K562 (cell line): ENCODE measurements around the gene LAMA1.

Experiments
- EGR1 ChIP-seq: fragments of 450-650 bp; conservative IDR thresholded peaks from 2 replicates; pipeline ENCODE4 v1.6.1; 2017; ENCODE audit warnings: mild to moderate bottlenecking
- JUN ChIP-seq, 2 experiments: sonication (generic) in 1 of 2; formaldehyde crosslinking in 1 of 2; IDR thresholded peaks; 2 replicates each; pipeline versions ENCODE4 v1.6.1 to v1.8.0; 2012 to 2022; ENCODE audit warnings: borderline replicate concordance in 2 of 2, mild to moderate bottlenecking in 2 of 2, improper control_type of control experiment in 1 of 2, low read depth in 1 of 2, low read length in 1 of 2, missing genetic modification reagents in 1 of 2
- MAZ ChIP-seq, 2 experiments: fragments of 450-650 bp in 1 of 2; sonication (generic) in 1 of 2; formaldehyde crosslinking; IDR thresholded peaks in 1 of 2; conservative IDR thresholded peaks in 1 of 2; 2 replicates each; pipeline versions ENCODE4 v1.4.0 to v1.5.0; 2020; ENCODE audit warnings: mild to moderate bottlenecking in 1 of 2, missing genetic modification reagents in 1 of 2
- MECOM ChIP-seq: fragments of 250-450 bp; sonication (Bioruptor Pico); IDR thresholded peaks from 2 replicates; pipeline ENCODE4 v1.8.0; 2022; ENCODE audit warnings: inconsistent platforms
- MYC ChIP-seq, 2 experiments: fragments of 250-450 bp in 1 of 2; sonication (Bioruptor Pico) in 1 of 2; IDR thresholded peaks; 2 replicates each; pipeline versions ENCODE4 v1.5.1 to v1.6.1; 2012 to 2021; ENCODE audit warnings: low read depth in 2 of 2, borderline replicate concordance in 1 of 2, improper control_type of control experiment in 1 of 2, low read length in 1 of 2, mild to moderate bottlenecking in 1 of 2, moderate library complexity in 1 of 2
- SMAD2 ChIP-seq: fragments of 150-350 bp; IDR thresholded peaks from 2 replicates; pipeline ENCODE4 v1.6.1; 2014; ENCODE audit warnings: low read depth, mild to moderate bottlenecking, low read length
- TCF3 ChIP-seq: sonication (generic); formaldehyde crosslinking; IDR thresholded peaks from 2 replicates; pipeline ENCODE4 v1.4.0; 2020; ENCODE audit warnings: mild to moderate bottlenecking, missing genetic modification reagents
- TF ChIP-seq, protein P1 (sequence below), 3 experiments: IDR thresholded peaks in 2 of 3; conservative IDR thresholded peaks in 1 of 3; 2 replicates each; pipeline ENCODE4 v1.5.1; 2011 to 2012; ENCODE audit warnings: low read length in 3 of 3, mild to moderate bottlenecking in 3 of 3, control low read depth in 2 of 3, improper control_type of control experiment in 1 of 3, inconsistent platforms in 1 of 3, low read depth in 1 of 3, mixed read lengths in 1 of 3, moderate library complexity in 1 of 3; ENCODE audit not compliant: insufficient read depth in 2 of 3
- TF ChIP-seq, protein P2 (sequence below): sonication (generic); formaldehyde crosslinking; IDR thresholded peaks from 2 replicates; pipeline ENCODE4 v1.5.0; 2020; ENCODE audit warnings: missing genetic modification reagents
- TF ChIP-seq, protein P3 (sequence below): fragments of 250-450 bp; sonication (Bioruptor Pico); IDR thresholded peaks from 2 replicates; pipeline ENCODE4 v1.5.0; 2021
- TF ChIP-seq, protein P4 (sequence below): IDR thresholded peaks from 3 replicates; pipeline ENCODE4 v1.6.1; 2011; ENCODE audit warnings: borderline replicate concordance, mild to moderate bottlenecking; ENCODE audit not compliant: insufficient read length, insufficient read depth

DNA sequence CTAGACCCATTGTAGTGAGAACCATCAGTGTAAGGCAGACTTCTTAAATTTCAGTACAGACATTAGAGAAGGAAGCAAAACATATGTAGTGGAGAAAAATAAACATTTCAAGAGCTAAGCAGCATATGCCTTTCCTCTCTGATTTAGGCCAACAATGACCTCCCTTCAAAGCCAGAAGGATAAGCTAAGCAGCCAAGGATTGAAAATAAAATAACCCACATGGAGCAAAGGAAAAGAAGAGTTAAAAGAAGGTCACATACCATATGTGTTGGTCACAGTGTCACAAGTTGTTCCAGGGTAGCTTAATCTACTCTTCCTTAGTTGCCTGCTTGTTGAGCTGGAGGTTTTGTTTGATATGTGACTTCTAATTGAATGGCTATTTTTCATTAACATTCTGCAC lies 15.6 kb upstream of the LAMA1 start:
- TF ChIP-seq MECOM (CRISPR knock-in tag) (no peak), MAZ (CRISPR knock-in tag; conservative IDR thresholded peaks at IDR 0.05 in 1 of 2, IDR thresholded peaks at IDR 0.05 in 1 of 2) (no peak), JUN (IDR thresholded peaks at IDR 0.05; ENCODE audit: borderline replicate concordance, low read depth, low read length) (no peak), JUN (CRISPR knock-in tag; IDR thresholded peaks at IDR 0.05; ENCODE audit: borderline replicate concordance) (no peak), EGR1 (no peak), TCF3 (no peak), SMAD2 (no peak), MYC (IDR thresholded peaks at IDR 0.05; ENCODE audit: low read depth, low read length) (no peak), MYC (CRISPR knock-in tag; IDR thresholded peaks at IDR 0.05; ENCODE audit: borderline replicate concordance, low read depth) (no peak)
- TF ChIP-seq, protein P1, sequence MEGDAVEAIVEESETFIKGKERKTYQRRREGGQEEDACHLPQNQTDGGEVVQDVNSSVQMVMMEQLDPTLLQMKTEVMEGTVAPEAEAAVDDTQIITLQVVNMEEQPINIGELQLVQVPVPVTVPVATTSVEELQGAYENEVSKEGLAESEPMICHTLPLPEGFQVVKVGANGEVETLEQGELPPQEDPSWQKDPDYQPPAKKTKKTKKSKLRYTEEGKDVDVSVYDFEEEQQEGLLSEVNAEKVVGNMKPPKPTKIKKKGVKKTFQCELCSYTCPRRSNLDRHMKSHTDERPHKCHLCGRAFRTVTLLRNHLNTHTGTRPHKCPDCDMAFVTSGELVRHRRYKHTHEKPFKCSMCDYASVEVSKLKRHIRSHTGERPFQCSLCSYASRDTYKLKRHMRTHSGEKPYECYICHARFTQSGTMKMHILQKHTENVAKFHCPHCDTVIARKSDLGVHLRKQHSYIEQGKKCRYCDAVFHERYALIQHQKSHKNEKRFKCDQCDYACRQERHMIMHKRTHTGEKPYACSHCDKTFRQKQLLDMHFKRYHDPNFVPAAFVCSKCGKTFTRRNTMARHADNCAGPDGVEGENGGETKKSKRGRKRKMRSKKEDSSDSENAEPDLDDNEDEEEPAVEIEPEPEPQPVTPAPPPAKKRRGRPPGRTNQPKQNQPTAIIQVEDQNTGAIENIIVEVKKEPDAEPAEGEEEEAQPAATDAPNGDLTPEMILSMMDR (IDR thresholded peaks at IDR 0.05 in 2 of 3, conservative IDR thresholded peaks at IDR 0.05 in 1 of 3; ENCODE audit: insufficient read depth in 2 of 3, low read depth in 1 of 3, low read length in 3 of 3), result no peak
- TF ChIP-seq, protein P2, sequence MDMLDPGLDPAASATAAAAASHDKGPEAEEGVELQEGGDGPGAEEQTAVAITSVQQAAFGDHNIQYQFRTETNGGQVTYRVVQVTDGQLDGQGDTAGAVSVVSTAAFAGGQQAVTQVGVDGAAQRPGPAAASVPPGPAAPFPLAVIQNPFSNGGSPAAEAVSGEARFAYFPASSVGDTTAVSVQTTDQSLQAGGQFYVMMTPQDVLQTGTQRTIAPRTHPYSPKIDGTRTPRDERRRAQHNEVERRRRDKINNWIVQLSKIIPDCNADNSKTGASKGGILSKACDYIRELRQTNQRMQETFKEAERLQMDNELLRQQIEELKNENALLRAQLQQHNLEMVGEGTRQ (CRISPR knock-in tag), result no peak
- TF ChIP-seq, protein P3, sequence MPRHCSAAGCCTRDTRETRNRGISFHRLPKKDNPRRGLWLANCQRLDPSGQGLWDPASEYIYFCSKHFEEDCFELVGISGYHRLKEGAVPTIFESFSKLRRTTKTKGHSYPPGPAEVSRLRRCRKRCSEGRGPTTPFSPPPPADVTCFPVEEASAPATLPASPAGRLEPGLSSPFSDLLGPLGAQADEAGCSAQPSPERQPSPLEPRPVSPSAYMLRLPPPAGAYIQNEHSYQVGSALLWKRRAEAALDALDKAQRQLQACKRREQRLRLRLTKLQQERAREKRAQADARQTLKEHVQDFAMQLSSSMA (CRISPR knock-in tag), result no peak
- TF ChIP-seq, protein P4, sequence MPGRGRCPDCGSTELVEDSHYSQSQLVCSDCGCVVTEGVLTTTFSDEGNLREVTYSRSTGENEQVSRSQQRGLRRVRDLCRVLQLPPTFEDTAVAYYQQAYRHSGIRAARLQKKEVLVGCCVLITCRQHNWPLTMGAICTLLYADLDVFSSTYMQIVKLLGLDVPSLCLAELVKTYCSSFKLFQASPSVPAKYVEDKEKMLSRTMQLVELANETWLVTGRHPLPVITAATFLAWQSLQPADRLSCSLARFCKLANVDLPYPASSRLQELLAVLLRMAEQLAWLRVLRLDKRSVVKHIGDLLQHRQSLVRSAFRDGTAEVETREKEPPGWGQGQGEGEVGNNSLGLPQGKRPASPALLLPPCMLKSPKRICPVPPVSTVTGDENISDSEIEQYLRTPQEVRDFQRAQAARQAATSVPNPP, result no peak
